SU-DHL-6 (cell line): ENCODE data around the gene PQBP1.

Source experiments
- CTCF ChIP-seq: fragments of 200-600 bp; sonication (generic); IDR thresholded peaks from one replicate; pipeline ENCODE4 v1.5.1; 2017; ENCODE audit warnings: antibody characterized with exemption, mild to moderate bottlenecking, low read length, moderate library complexity; ENCODE audit not compliant: insufficient read depth, poor library complexity, severe bottlenecking
- EZH2phosphoT487 ChIP-seq: fragments of 200-600 bp; sonication (generic), shearing (Covaris generic); conservative IDR thresholded peaks from 2 replicates; pipeline ENCODE4 v1.6.1; 2018; ENCODE audit warnings: mild to moderate bottlenecking, antibody characterized with exemption, low read length, moderate library complexity, mixed read lengths

DNA sequence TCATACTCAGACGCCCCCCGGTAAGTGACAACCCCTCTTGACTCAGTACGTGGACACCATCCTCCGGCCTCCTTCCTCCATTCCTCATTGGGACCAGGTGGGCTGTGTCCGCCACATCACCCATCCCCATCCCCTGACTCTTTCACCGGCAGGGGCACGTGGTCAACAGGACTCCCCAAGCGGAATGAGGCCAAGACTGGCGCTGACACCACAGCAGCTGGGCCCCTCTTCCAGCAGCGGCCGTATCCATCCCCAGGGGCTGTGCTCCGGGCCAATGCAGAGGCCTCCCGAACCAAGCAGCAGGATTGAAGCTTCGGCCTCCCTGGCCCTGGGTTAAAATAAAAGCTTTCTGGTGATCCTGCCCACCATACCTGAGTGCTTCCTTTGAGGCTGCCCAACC lies 5.0 kb downstream of the PQBP1 start:
- TF ChIP-seq CTCF (no peak), EZH2phosphoT487 (no peak)
